A549 (cell line): ENCODE results near the gene ANO2. TPM values are rescaled to one million over a fixed set of nuclear protein-coding genes. Genes with fewer than 3 reads are reported as not detected.

ENCODE experiments used
- ATAC-seq, 2 experiments: fragments of 200-7000 bp in 1 of 2; fragments of >200 bp in 1 of 2; cut with Nextera tagmentation in 1 of 2; cut with Tn5 transposase in 1 of 2; 3 replicates each; pipeline versions ENCODE4 v1.8.0 to v1.9.1; 2018 to 2020; ENCODE audit warnings: mild to moderate bottlenecking in 1 of 2, moderate library complexity in 1 of 2
- CTCF ChIA-PET: fragments of 300-600 bp; sonication (Branson Sonifier 250); formaldehyde crosslinking; extraction: SDS; loops from one replicate; lab custom pipeline; 2021; ENCODE audit warnings: antibody characterized with exemption, inconsistent platforms; lab: Yijun Ruan, JAX
- POLR2A ChIA-PET: fragments of 350-600 bp; formaldehyde crosslinking; extraction: SDS; loops from one replicate; lab custom pipeline; 2021; ENCODE audit warnings: antibody characterized with exemption, inconsistent platforms; lab: Yijun Ruan, JAX
- DNase-seq, 2 experiments: peaks; one replicate each; pipeline versions ENCODE4 v3.0.0 to v3.0.0-alpha.2; 2011 to 2016; ENCODE audit warnings: low read depth in 1 of 2, low spot score in 1 of 2
- FAIRE-seq: peaks from 2 replicates; lab custom pipeline; 2011; peaks lifted over from hg19 to GRCh38; lab: Jason Lieb, UNC
- H3K27ac ChIP-seq, 2 experiments: fragments of >200 bp; sonication (Bioruptor Twin); formaldehyde crosslinking; 3 replicates each; pipeline ENCODE4 v1.5.1; 2016 to 2017
- H3K4me1 ChIP-seq: fragments of >200 bp; sonication (Bioruptor Twin); formaldehyde crosslinking; 3 replicates; pipeline ENCODE4 v1.6.1; 2016
- H3K4me2 ChIP-seq: fragments of >200 bp; sonication (Bioruptor Twin); formaldehyde crosslinking; 3 replicates; pipeline ENCODE4 v1.6.1; 2016
- H3K4me3 ChIP-seq: fragments of >200 bp; sonication (Bioruptor Twin); formaldehyde crosslinking; 3 replicates; pipeline ENCODE4 v1.5.1; 2016
- H3K9me3 ChIP-seq: fragments of >200 bp; sonication (Bioruptor Twin); formaldehyde crosslinking; 3 replicates; pipeline ENCODE4 v1.6.1; 2016
- BHLHE40 ChIP-seq: IDR thresholded peaks from 2 replicates; pipeline ENCODE4 v1.6.1; 2012; ENCODE audit warnings: low read depth, low read length, inconsistent platforms
- CHD2 ChIP-seq: fragments of 150-350 bp; IDR thresholded peaks from 2 replicates; pipeline ENCODE4 v1.6.1; 2014; ENCODE audit warnings: low read length; ENCODE audit not compliant: partially characterized antibody
- CHD4 ChIP-seq: fragments of 200-600 bp; sonication (generic); IDR thresholded peaks from 2 replicates; pipeline ENCODE4 v1.6.1; 2016; ENCODE audit warnings: antibody characterized with exemption, mild to moderate bottlenecking, borderline replicate concordance
- CTCF ChIP-seq: fragments of >200 bp; sonication (Bioruptor Twin); formaldehyde crosslinking; IDR thresholded peaks from 3 replicates; pipeline ENCODE4 v1.5.1; 2016
- EHMT2 ChIP-seq: fragments of 200-600 bp; sonication (generic); IDR thresholded peaks from 2 replicates; pipeline ENCODE4 v1.6.1; 2016; ENCODE audit warnings: antibody characterized with exemption, low read depth, mild to moderate bottlenecking, moderate library complexity
- FOSL2 ChIP-seq, 2 experiments: fragments of 450-650 bp in 1 of 2; fragments of >200 bp in 1 of 2; sonication (Bioruptor Twin) in 1 of 2; formaldehyde crosslinking; IDR thresholded peaks; 2 replicates each; pipeline versions ENCODE4 v1.5.0 to v1.6.1; 2016 to 2020; ENCODE audit warnings: mild to moderate bottlenecking in 1 of 2, moderate library complexity in 1 of 2
- HDAC2 ChIP-seq: fragments of 200-600 bp; sonication (generic); IDR thresholded peaks from 2 replicates; pipeline ENCODE4 v1.6.1; 2016
- HOXA7 ChIP-seq: fragments of 250-450 bp; sonication (Bioruptor Pico); IDR thresholded peaks from 2 replicates; pipeline ENCODE4 v1.5.0; 2020; ENCODE audit warnings: mild to moderate bottlenecking, moderate library complexity
- JUN ChIP-seq, 2 experiments: fragments of >200 bp; sonication (Bioruptor Twin); formaldehyde crosslinking; IDR thresholded peaks; 2 replicates in 1 of 2; 3 replicates in 1 of 2; pipeline ENCODE4 v1.6.1; 2016 to 2017
- JUNB ChIP-seq: fragments of >200 bp; sonication (Bioruptor Twin); formaldehyde crosslinking; IDR thresholded peaks from 2 replicates; pipeline ENCODE4 v1.6.1; 2016
- KDM1A ChIP-seq: fragments of 200-600 bp; sonication (generic); IDR thresholded peaks from 2 replicates; pipeline ENCODE4 v1.6.1; 2016; ENCODE audit warnings: low read depth, mild to moderate bottlenecking
- MAFK ChIP-seq: fragments of 450-650 bp; IDR thresholded peaks from 2 replicates; pipeline ENCODE4 v1.6.1; 2014; ENCODE audit not compliant: partially characterized antibody
- MAX ChIP-seq: IDR thresholded peaks from 2 replicates; pipeline ENCODE4 v1.6.1; 2012
- MAZ ChIP-seq: fragments of 150-350 bp; IDR thresholded peaks from 2 replicates; pipeline ENCODE4 v1.6.1; 2014; ENCODE audit warnings: antibody characterized with exemption, low read depth, low read length, borderline replicate concordance
- NPAS2 ChIP-seq: fragments of 250-450 bp; sonication (Bioruptor Pico); IDR thresholded peaks from 2 replicates; pipeline ENCODE4 v1.8.0; 2022; ENCODE audit warnings: mild to moderate bottlenecking, moderate library complexity, borderline replicate concordance
- RAD21 ChIP-seq, 2 experiments: fragments of >200 bp in 1 of 2; sonication (Bioruptor Twin) in 1 of 2; formaldehyde crosslinking in 1 of 2; IDR thresholded peaks in 1 of 2; conservative IDR thresholded peaks in 1 of 2; 2 replicates in 1 of 2; 3 replicates in 1 of 2; pipeline ENCODE4 v1.6.1; 2012 to 2018; ENCODE audit warnings: inconsistent platforms in 1 of 2
- RCOR1 ChIP-seq: fragments of 150-350 bp; IDR thresholded peaks from 2 replicates; pipeline ENCODE4 v1.6.1; 2014; ENCODE audit warnings: antibody characterized with exemption, low read length, low read depth
- RNF2 ChIP-seq: fragments of 200-600 bp; sonication (generic); IDR thresholded peaks from 2 replicates; pipeline ENCODE4 v1.6.1; 2016; ENCODE audit warnings: low read depth, mild to moderate bottlenecking, antibody characterized with exemption, moderate library complexity, borderline replicate concordance
- SMC3 ChIP-seq: fragments of >200 bp; sonication (Bioruptor Twin); formaldehyde crosslinking; IDR thresholded peaks from 3 replicates; pipeline ENCODE4 v1.6.1; 2018; ENCODE audit warnings: inconsistent platforms
- TFCP2L1 ChIP-seq: fragments of 250-450 bp; sonication (Bioruptor Pico); IDR thresholded peaks from 2 replicates; pipeline ENCODE4 v1.5.0; 2021; ENCODE audit warnings: mild to moderate bottlenecking
- USF2 ChIP-seq: fragments of 450-650 bp; IDR thresholded peaks from 2 replicates; pipeline ENCODE4 v1.6.1; 2014; ENCODE audit warnings: antibody characterized with exemption
- ZC3H11A ChIP-seq: fragments of 450-650 bp; IDR thresholded peaks from 2 replicates; pipeline ENCODE4 v1.6.1; 2014; ENCODE audit warnings: antibody characterized with exemption, mild to moderate bottlenecking
- ZNF302 ChIP-seq: fragments of 250-450 bp; sonication (Bioruptor Pico); IDR thresholded peaks from 2 replicates; pipeline ENCODE4 v1.9.0; 2021; ENCODE audit warnings: inconsistent platforms, mild to moderate bottlenecking, moderate library complexity
- WGBS: methylation state at CpG from one replicate; pipeline ENCODE4 v1.1.6; 2017; ENCODE audit errors: missing lambda C conversion rate; 5-methylcytosine and 5-hydroxymethylcytosine counted together
- polyA plus RNA-seq, 4 experiments: library from polyadenylated mRNA; depleted of rRNA in 3 of 4; stranded (reverse); fragments of >200 nt; fragmentation: RNase III in 1 of 4; extraction: RNeasy Plus Mini Kit Qiagen cat#74134 plus additional on column Dnase treatment in 1 of 4; gene quantifications; 2 replicates in 3 of 4; 3 replicates in 1 of 4; pipeline ENCODE4 v1.2.3, GENCODE V29; 2011 to 2017
- TF ChIP-seq, protein P1 (sequence below): fragments of 250-450 bp; sonication (Bioruptor Pico); IDR thresholded peaks from 2 replicates; pipeline ENCODE4 v1.5.0; 2020; ENCODE audit warnings: low read depth, mild to moderate bottlenecking, moderate library complexity

Gene ANO2
- polyA plus RNA-seq, 2 of the 4 experiments (the other 2 are of a cell fraction) = not detected

GRCh38 chr12:5556033-5556614 is 388.9 kb downstream of the ANO2 start:
- DNase-seq = peak; percentile 10 to 17
- TF ChIP-seq RAD21 (conservative IDR thresholded peaks at IDR 0.05 in 1 of 2, IDR thresholded peaks at IDR 0.05 in 1 of 2) (peak in 1 of 2 experiments; percentile 11; a peak in 1 of 5 replicates), USF2 (no peak), CTCF (peak; percentile 26; the same call in 2 of the 3 replicates), RNF2 (no peak)
- ChIA-PET CTCF (interaction anchor here (1.2 to 2.1 kb wide), 2 partner anchors 13 to 128 kb away, joined by 3 to 4 read pairs; no protein-coding TSS in a partner anchor), POLR2A (no interaction called here)
- no peaks in the 10 kb centered on the region for H3K4me1 ChIP-seq
- ATAC-seq = peak in 1 of 2 experiments; percentile 84; a peak in 3 of 6 replicates
- no peak overlapping the region for H3K4me3 ChIP-seq
- H3K27ac ChIP-seq = no peak overlapping the region
- no peak for FAIRE-seq
- no peak overlapping the region for H3K4me2 ChIP-seq
- 0 out of 3 replicates have a peak, but pooled peaks cover 4% of the 10 kb centered on the region for H3K9me3 ChIP-seq
- WGBS = 29% methylated on average over 13 of the region's 13 CpGs

DNA sequence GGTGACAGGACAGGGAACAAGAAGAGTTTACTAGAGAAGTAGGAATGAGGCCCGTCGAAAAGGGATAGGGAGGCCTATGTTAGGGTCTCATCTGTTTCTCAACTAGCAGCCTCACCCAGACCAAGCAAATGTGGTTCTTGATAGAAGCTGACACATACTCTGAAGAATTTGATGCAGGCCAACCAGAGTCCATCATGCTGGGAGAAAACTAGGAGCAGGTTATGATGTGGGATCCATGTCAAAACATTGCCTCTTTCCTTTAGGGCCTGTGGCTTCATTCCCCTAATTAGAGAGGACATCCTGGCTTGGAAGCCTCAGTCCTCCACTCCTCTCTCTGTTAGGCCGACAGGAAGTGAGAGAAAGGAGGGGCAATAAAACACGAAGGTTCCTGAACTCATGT is 390.3 kb downstream of the ANO2 start:
- 38% methylated on average over 4 of the region's 4 CpGs for WGBS
- Histone ChIP-seq H3K4me1 (no peaks in the 10 kb centered on the region), H3K4me3 (no peak overlapping the region), H3K4me2 (no peak overlapping the region), H3K9me3 (0 out of 3 replicates have a peak, but pooled peaks cover 4% of the 10 kb centered on the region), H3K27ac (no peak overlapping the region)
- CTCF ChIA-PET = no interaction called here
- POLR2A ChIA-PET = no interaction called here
- ATAC-seq (no peak), FAIRE-seq (no peak), DNase-seq (no peak)
- TF ChIP-seq CHD2 = no peak
- no peak for TF ChIP-seq HDAC2
- no peak for TF ChIP-seq JUN (IDR thresholded peaks at IDR 0.05)
- TF ChIP-seq SMC3 = no peak
- no peak for TF ChIP-seq JUNB
- no peak for TF ChIP-seq RCOR1
- no peak for TF ChIP-seq EHMT2
- TF ChIP-seq, protein P1, sequence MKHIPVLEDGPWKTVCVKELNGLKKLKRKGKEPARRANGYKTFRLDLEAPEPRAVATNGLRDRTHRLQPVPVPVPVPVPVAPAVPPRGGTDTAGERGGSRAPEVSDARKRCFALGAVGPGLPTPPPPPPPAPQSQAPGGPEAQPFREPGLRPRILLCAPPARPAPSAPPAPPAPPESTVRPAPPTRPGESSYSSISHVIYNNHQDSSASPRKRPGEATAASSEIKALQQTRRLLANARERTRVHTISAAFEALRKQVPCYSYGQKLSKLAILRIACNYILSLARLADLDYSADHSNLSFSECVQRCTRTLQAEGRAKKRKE (CRISPR knock-in tag) = no peak
- TF ChIP-seq FOSL2 (IDR thresholded peaks at IDR 0.05) = no peak
- TF ChIP-seq FOSL2 (CRISPR knock-in tag; IDR thresholded peaks at IDR 0.05) = no peak
- no peak for TF ChIP-seq BHLHE40
- no peak for TF ChIP-seq KDM1A
- TF ChIP-seq CHD4 = no peak
- TF ChIP-seq ZC3H11A = no peak
- TF ChIP-seq TFCP2L1 (CRISPR knock-in tag) = no peak
- no peak for TF ChIP-seq MAX
- no peak for TF ChIP-seq MAFK
- no peak for TF ChIP-seq MAZ
- no peak for TF ChIP-seq ZNF302 (CRISPR knock-in tag)
- no peak for TF ChIP-seq NPAS2 (CRISPR knock-in tag)
- TF ChIP-seq HOXA7 (CRISPR knock-in tag) = no peak
